ENCODE measurements around the gene CMTM5.

CMTM5 gene

DNA sequence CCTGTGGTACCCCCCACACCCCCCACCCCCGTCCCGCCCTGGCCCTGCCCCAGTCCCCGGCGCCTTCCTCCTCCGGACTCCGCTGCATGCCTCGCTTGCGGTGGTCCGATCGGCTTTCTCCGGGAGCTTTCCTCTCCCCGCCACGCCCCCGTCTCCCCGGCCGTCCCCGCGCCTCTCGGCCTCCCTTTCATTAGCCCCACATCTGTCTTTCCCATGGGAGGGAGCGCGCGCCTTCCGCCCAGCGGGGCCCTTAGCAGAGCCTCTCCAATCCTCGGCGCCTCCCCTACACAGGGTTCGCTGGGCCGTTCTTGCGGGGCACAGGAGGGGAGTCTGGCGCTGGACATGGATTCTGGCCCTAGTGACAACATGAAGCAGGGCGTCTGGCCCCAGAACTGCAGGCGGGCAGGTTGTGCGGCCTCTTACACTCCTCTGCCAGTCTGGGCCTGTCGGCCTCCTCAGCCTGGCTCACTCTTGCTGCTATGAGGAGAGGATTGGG, 10.4 kb upstream of the CMTM5 start:
- no peak overlapping the region for H3K4me3 ChIP-seq (ENCODE audit: low read depth in 1 of 2, low read length in 2 of 2)
- no peaks in the 10 kb centered on the region for H3K79me2 ChIP-seq (ENCODE audit: insufficient read depth, low read length)
- H4K20me1 ChIP-seq (ENCODE audit: insufficient read depth, low read length), result no peaks in the 10 kb centered on the region
- no peak overlapping the region for H3K9ac ChIP-seq (ENCODE audit: low read depth, low read length)
- no peaks in the 10 kb centered on the region for H3K9me3 ChIP-seq (ENCODE audit: insufficient read depth, low read length, severe bottlenecking)
- no peak for ATAC-seq (ENCODE audit: insufficient read depth, low read depth)
- H3K27me3 ChIP-seq (ENCODE audit: insufficient read depth, low read length, poor library complexity), result peaks cover 3% of the 10 kb centered on the region
- no peaks in the 10 kb centered on the region for H3K36me3 ChIP-seq (ENCODE audit: insufficient read depth, low read length)
- no peak for DNase-seq
- no peak overlapping the region for H2AFZ ChIP-seq (ENCODE audit: low read depth, low read length)
- TF ChIP-seq, protein P1, sequence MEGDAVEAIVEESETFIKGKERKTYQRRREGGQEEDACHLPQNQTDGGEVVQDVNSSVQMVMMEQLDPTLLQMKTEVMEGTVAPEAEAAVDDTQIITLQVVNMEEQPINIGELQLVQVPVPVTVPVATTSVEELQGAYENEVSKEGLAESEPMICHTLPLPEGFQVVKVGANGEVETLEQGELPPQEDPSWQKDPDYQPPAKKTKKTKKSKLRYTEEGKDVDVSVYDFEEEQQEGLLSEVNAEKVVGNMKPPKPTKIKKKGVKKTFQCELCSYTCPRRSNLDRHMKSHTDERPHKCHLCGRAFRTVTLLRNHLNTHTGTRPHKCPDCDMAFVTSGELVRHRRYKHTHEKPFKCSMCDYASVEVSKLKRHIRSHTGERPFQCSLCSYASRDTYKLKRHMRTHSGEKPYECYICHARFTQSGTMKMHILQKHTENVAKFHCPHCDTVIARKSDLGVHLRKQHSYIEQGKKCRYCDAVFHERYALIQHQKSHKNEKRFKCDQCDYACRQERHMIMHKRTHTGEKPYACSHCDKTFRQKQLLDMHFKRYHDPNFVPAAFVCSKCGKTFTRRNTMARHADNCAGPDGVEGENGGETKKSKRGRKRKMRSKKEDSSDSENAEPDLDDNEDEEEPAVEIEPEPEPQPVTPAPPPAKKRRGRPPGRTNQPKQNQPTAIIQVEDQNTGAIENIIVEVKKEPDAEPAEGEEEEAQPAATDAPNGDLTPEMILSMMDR (IDR thresholded peaks at IDR 0.05; ENCODE audit: borderline replicate concordance, extremely low read depth, low read length, poor library complexity, severe bottlenecking), result no peak
- no peak for TF ChIP-seq EZH2 (IDR thresholded peaks at IDR 0.05; ENCODE audit: borderline replicate concordance, low read depth, low read length, severe bottlenecking)
- H3K4me2 ChIP-seq (ENCODE audit: insufficient read depth, low read length), result no peak overlapping the region
- no peak overlapping the region for H3K27ac ChIP-seq (ENCODE audit: low read length)
- no peaks in the 10 kb centered on the region for H3K4me1 ChIP-seq (ENCODE audit: insufficient read depth, low read length)

DNA sequence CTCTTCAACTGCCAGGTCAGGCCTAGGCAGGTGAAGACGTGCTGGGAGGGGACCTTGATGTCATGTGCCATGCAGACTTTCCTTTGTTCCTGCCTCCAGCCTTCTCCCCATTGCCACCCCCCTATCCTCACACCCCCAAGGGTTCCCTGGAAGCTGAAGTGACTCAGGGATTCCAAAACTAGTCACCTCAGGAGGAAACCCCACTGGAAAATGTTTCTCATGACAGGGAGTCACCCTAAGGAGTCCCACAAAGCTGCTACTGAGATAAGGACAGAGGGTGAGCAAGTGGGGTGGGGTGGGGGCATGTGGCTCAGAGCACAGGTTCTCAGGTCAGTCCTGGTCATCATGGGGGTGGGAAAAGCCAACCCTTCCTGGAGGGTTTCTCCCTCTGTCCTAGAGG, 6.6 kb upstream of the CMTM5 start:
- H3K9me3 ChIP-seq (ENCODE audit: insufficient read depth, low read length, severe bottlenecking), result no peaks in the 10 kb centered on the region

DNA sequence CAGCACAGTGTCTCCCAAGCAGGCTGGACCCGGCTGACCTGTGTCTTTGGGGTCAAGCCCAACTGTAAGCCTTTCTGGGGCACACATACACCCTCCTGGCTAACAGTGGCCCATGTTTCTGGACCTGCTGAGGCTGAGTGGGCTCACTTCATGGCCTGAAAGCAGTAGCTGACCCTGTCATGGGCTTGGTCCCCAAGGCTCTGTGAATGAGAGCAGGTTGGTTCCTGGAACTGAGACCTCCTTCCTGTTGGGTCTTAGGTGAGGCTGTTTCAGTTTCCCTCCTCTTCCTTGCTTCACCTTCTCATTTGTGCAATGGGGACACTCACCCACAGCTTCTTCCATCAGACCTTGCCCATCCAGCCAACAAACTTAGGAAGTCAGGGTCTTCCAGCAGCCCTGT, 5.0 kb upstream of the CMTM5 start:
- DNase-seq (no peak), ATAC-seq (ENCODE audit: insufficient read depth, low read depth) (no peak)
- no peak overlapping the region for H3K4me3 ChIP-seq (ENCODE audit: low read depth in 1 of 2, low read length in 2 of 2)
- H3K9ac ChIP-seq (ENCODE audit: low read depth, low read length), result no peak overlapping the region
- no peaks in the 10 kb centered on the region for H4K20me1 ChIP-seq (ENCODE audit: insufficient read depth, low read length)
- H3K9me3 ChIP-seq (ENCODE audit: insufficient read depth, low read length, severe bottlenecking), result no peaks in the 10 kb centered on the region
- H2AFZ ChIP-seq (ENCODE audit: low read depth, low read length), result no peak overlapping the region
- H3K27me3 ChIP-seq (ENCODE audit: insufficient read depth, low read length, poor library complexity), result peaks cover 15% of the 10 kb centered on the region
- H3K79me2 ChIP-seq (ENCODE audit: insufficient read depth, low read length), result no peaks in the 10 kb centered on the region
- no peak overlapping the region for H3K4me2 ChIP-seq (ENCODE audit: insufficient read depth, low read length)
- TF ChIP-seq, protein P1 (IDR thresholded peaks at IDR 0.05; ENCODE audit: borderline replicate concordance, extremely low read depth, low read length, poor library complexity, severe bottlenecking), result no peak
- TF ChIP-seq EZH2 (IDR thresholded peaks at IDR 0.05; ENCODE audit: borderline replicate concordance, low read depth, low read length, severe bottlenecking), result no peak
- no peak overlapping the region for H3K27ac ChIP-seq (ENCODE audit: low read length)
- no peaks in the 10 kb centered on the region for H3K4me1 ChIP-seq (ENCODE audit: insufficient read depth, low read length)
- no peaks in the 10 kb centered on the region for H3K36me3 ChIP-seq (ENCODE audit: insufficient read depth, low read length)

More for the DNA sequence above, 6.6 kb upstream of the CMTM5 start:
- Histone ChIP-seq H3K4me3 (ENCODE audit: low read depth in 1 of 2, low read length in 2 of 2) (no peak overlapping the region), H2AFZ (ENCODE audit: low read depth, low read length) (no peak overlapping the region), H3K9ac (ENCODE audit: low read depth, low read length) (no peak overlapping the region), H4K20me1 (ENCODE audit: insufficient read depth, low read length) (no peaks in the 10 kb centered on the region), H3K79me2 (ENCODE audit: insufficient read depth, low read length) (no peaks in the 10 kb centered on the region), H3K27ac (ENCODE audit: low read length) (no peak overlapping the region), H3K4me2 (ENCODE audit: insufficient read depth, low read length) (no peak overlapping the region), H3K4me1 (ENCODE audit: insufficient read depth, low read length) (no peaks in the 10 kb centered on the region), H3K27me3 (ENCODE audit: insufficient read depth, low read length, poor library complexity) (peaks cover 15% of the 10 kb centered on the region), H3K36me3 (ENCODE audit: insufficient read depth, low read length) (no peaks in the 10 kb centered on the region)
- no peak for ATAC-seq (ENCODE audit: insufficient read depth, low read depth)
- no peak for DNase-seq
- no peak for TF ChIP-seq EZH2 (IDR thresholded peaks at IDR 0.05; ENCODE audit: borderline replicate concordance, low read depth, low read length, severe bottlenecking)
- TF ChIP-seq, protein P1 (IDR thresholded peaks at IDR 0.05; ENCODE audit: borderline replicate concordance, extremely low read depth, low read length, poor library complexity, severe bottlenecking), result no peak

DNA sequence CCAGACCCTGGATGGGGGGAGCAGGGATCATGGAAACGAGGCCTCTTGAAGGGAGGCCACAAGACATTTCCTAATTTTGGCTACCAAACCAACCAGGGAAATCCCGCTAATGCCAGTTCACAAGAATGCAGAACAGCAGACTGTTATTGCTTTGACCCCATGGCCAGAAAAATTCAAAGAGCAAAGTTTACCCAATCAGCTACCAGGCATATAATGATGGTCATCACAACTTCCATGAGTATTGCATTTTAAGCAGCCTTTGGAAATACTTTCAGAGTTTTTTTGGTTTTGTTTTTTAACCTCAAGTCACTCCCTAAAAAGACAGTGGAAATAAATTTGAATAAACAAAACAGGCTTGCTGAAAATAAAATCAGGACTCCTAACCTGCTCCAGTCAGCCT, 4.3 kb upstream of the CMTM5 start, which contains the start of gene IL25:
Gene IL25, plus strand, starts transcription at position 301 of the 400 bp plus-strand sequence.
- Histone ChIP-seq H2AFZ (ENCODE audit: low read depth, low read length) (no peak within 1 kb of the TSS), H3K79me2 (ENCODE audit: insufficient read depth, low read length) (no peaks in the 10 kb centered on the region), H3K4me2 (ENCODE audit: insufficient read depth, low read length) (no peak within 1 kb of the TSS), H4K20me1 (ENCODE audit: insufficient read depth, low read length) (no peaks in the 10 kb centered on the region), H3K4me3 (ENCODE audit: low read depth in 1 of 2, low read length in 2 of 2) (no peak within 1 kb of the TSS), H3K9ac (ENCODE audit: low read depth, low read length) (no peak within 1 kb of the TSS), H3K36me3 (ENCODE audit: insufficient read depth, low read length) (no peaks in the 10 kb centered on the region), H3K27me3 (ENCODE audit: insufficient read depth, low read length, poor library complexity) (peaks cover 21% of the 10 kb centered on the region), H3K4me1 (ENCODE audit: insufficient read depth, low read length) (no peaks in the 10 kb centered on the region), H3K27ac (ENCODE audit: low read length) (no peak within 1 kb of the TSS), H3K9me3 (ENCODE audit: insufficient read depth, low read length, severe bottlenecking) (no peaks in the 10 kb centered on the region)
- DNase-seq (no peak), ATAC-seq (ENCODE audit: insufficient read depth, low read depth) (no peak)
- TF ChIP-seq, protein P1 (IDR thresholded peaks at IDR 0.05; ENCODE audit: borderline replicate concordance, extremely low read depth, low read length, poor library complexity, severe bottlenecking), result no peak
- no peak for TF ChIP-seq EZH2 (IDR thresholded peaks at IDR 0.05; ENCODE audit: borderline replicate concordance, low read depth, low read length, severe bottlenecking)

Measured in DND-41 (cell line).